Astrocyte of the cerebellum (primary cell): ENCODE results near the gene LIN37.
"Not testable (repeated sequence)": the region's sequence is repeated elsewhere in the genome, so short reads cannot be mapped to it uniquely, and the experiment has no call there.

Experiments
- DNase-seq: peaks from one replicate; pipeline ENCODE4 v3.0.0-alpha.2; 2011; ENCODE audit warnings: low read depth
- H3K4me3 ChIP-seq: 2 replicates; pipeline ENCODE4 v1.5.1; 2011; ENCODE audit warnings: mild to moderate bottlenecking, low read depth, low read length, moderate library complexity
- CTCF ChIP-seq: IDR thresholded peaks from 2 replicates; pipeline ENCODE4 v1.5.1; 2012; ENCODE audit warnings: low read length, low read depth, moderate library complexity, mild to moderate bottlenecking; ENCODE audit errors: missing control alignments
- in situ Hi-C: cut with HindIII; loops from 2 replicates; pipeline ENCODE4 v1.10.0; 2017; ENCODE audit warnings: low sequenced_read_pairs

LIN37 gene

GRCh38 chr19:35793381-35794165, 45.2 kb downstream of the LIN37 start:
- in situ Hi-C loops: no loop called here
- TF ChIP-seq CTCF: no peak

GRCh38 chr19:35795564-35795963, 47.2 kb downstream of the LIN37 start:
- H3K4me3 ChIP-seq, in situ Hi-C loops, DNase-seq: not testable (repeated sequence)

More at GRCh38 chr19:35793381-35794165, 45.2 kb downstream of the LIN37 start:
- DNase-seq: no peak
- H3K4me3 ChIP-seq: no peak overlapping the region

- no peak for DNase-seq
- no peak for TF ChIP-seq CTCF
- in situ Hi-C loops: no loop called here
- H3K4me3 ChIP-seq: no peak overlapping the region
Observed at GRCh38 chr19:35796645-35797542, 48.5 kb downstream of the LIN37 start.

- no peak overlapping the region for H3K4me3 ChIP-seq
- no peak for DNase-seq
- TF ChIP-seq CTCF: no peak
- in situ Hi-C loops: no loop called here
Observed at GRCh38 chr19:35797663-35798062, 49.3 kb downstream of the LIN37 start.

GRCh38 chr19:35801828-35802227, 53.5 kb downstream of the LIN37 start:
- in situ Hi-C loops: loop anchor here (10.0 kb wide), 1 partner anchor 163 kb away; no protein-coding TSS in a partner anchor
- no peak for DNase-seq
- H3K4me3 ChIP-seq: no peak overlapping the region
- TF ChIP-seq CTCF: no peak
